GM19043 (cell line): ENCODE data around the gene GMDS.
A peak's percentile ranks its signal among the peaks of the same experiment; 100 is the strongest.

Experiments used
- ATAC-seq: cut with Tn5 transposase; IDR thresholded peaks from one replicate; pipeline ENCODE4 v1.9.1; 2021; ENCODE audit warnings: low read depth; ENCODE audit not compliant: unreplicated experiment

Gene GMDS

DNA sequence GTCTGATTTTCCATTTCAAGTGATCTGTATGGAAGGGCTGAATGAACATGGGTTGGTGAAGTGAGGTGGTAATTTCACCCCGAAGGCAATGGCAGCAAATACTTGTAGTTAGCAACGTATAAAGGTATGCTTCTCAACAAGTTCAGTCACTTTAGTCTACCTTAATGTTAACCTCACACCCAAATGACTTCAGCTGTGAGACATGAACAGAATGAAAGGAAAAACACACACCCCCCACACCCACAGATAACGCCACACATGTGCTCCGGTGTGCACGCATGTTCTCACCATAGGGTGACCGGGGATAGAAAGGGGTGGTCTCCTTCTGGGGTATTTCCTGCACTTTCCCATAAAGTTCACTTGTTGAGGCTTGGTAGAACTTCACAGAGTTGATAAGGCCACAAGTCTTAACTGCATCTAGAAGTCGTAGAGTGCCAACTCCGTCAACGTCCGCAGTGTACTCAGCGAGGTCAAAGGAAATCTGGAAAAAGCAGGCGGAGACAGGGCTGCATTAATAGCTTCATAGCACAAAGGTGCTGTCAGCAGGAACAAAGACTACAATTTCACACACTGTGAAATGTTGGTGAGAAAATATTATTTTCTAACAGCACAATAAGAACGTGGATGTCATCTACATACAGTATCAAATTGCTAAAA is 284.8 kb downstream of the GMDS start:
- ATAC-seq: no peak

DNA sequence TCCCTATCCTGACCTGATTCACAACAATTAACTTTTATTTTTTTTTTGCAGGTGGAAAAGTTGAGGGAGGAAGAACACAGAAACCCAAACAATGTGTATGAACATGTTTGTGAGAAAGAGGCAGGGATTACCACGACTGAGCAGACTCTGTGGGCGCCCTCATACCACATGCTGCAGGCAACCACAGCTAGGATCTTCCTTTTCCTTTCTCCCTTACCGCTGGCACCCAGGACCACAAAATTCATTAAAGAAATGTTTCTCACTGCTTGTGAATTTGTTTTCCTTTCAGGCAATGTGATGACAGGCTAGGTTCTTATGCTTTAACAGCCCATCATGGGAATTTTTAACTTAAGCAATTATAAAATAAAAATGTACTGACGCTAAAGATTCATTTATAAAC is 287.1 kb downstream of the GMDS start:
- ATAC-seq: no peak

DNA sequence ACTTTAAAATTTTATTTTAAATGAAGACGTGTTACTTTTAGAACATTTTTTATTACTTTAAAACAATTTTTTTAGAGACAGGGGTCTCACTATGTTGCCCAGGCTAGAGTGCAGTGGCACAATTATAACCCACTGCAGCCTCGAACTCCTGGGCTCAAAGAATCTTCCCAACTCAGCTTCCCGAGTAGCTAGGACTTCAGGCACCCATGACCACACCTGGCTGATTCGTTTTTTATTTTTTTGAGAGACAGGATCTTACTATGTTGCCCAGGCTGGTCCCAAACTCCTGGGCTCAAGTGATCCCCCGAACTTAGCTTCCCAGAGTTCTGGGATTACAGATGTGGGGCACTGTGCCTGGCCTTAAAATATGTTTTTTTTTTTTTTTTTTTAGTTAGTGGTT is 287.7 kb downstream of the GMDS start:
- no peak for ATAC-seq

DNA sequence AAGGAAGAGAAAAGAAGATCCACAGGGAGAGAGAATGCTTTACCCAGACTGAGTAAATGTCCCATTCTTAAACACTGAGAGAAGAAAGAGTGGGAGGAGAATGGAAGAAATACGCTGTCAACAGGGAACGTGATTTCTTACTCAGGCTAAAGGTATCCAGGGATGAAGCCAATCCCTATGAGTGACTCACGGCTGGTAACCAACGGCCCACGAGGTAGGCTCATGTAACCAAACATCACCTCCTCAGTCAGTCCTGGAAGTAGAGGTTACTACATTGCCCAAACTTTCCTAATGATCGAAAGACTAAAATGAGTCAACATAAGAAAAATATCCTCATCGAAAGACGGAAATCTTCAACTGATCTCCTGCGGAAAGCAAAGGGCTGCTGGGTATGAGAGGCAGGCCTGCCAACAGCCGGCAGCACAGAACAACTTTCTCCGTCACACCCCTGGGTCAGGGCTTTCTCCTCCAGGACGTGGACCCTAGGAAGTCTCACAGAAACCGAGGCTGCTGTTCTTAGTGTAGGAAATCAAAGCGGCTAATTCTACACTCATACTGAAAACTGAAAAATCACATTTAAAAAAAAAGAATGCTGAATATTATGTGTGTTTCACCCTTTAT is 292.6 kb downstream of the GMDS start:
- ATAC-seq: no peak

DNA sequence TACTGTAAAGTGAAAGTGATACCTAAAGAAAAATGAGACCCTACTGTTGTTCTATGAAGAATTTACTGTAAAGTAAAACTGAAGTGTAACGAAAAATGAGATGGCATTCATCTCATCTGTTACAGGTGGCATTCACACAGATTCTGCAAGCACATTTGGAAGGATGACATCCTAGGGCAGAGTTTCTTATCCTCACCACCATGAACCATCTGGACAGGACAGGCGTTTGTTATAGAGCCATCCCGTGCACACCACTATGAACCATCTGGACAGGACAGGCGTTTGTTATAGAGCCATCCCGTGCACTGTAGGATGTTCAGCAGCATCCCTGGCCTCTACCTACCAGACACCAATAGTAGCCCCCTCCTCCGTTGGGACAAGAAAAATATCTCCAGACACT is 294.8 kb downstream of the GMDS start:
- no peak for ATAC-seq

DNA sequence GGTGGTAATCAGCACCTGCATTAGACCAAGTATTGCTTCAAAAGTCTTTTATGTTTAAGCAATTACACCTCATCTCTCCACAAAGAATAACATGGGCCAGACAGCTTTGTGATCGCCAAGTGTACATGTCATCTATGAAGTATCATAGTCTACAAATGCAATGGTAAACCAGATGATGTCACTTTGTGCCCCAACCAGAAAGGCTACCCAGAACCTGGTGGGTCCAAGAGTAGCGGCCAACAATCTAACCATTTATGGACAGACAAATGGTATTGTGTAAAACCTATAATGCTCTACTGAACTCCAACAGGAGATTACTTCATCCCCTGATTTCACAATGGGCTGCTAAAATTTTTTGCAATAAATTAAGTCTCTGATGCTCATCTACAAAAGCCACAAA is 295.9 kb downstream of the GMDS start:
- ATAC-seq: no peak

DNA sequence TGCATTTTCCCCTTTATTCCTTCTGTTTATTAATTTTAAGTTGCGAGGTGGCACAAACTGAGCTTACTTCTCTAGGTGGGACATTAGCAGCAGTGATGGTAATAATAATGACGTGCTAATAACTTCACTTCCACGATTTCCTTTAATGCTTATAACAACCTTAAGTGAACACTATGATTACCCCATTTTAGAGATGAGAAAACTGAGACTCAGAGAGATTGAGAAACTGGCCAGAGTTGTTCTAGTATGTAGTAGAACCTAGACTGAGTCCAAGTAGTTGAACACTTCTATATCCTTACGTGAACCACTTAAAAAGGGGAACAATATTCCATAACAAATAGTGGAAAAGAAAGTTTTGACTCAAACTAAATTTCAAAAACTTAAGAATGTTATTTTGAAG is 297.5 kb downstream of the GMDS start:
- ATAC-seq: no peak

DNA sequence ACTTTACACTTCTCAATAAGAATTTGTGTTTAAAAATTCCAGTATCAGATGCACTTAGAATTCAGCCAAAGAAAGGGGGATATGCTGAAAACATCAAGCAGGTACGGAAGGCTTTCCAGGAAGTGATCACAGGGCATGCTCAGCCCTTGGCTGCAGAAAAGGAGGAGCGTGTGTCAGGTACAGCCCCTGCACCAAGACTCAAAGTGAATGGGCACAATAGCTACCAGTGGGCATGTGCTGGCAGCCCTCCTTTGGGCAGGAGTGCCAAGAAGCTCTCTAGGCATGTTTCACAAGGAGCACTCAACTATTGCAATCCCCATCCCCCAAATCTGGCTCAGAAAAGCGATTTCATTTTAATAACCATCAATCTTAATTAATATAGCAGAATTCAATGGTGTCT is 298.8 kb downstream of the GMDS start:
- ATAC-seq: no peak

DNA sequence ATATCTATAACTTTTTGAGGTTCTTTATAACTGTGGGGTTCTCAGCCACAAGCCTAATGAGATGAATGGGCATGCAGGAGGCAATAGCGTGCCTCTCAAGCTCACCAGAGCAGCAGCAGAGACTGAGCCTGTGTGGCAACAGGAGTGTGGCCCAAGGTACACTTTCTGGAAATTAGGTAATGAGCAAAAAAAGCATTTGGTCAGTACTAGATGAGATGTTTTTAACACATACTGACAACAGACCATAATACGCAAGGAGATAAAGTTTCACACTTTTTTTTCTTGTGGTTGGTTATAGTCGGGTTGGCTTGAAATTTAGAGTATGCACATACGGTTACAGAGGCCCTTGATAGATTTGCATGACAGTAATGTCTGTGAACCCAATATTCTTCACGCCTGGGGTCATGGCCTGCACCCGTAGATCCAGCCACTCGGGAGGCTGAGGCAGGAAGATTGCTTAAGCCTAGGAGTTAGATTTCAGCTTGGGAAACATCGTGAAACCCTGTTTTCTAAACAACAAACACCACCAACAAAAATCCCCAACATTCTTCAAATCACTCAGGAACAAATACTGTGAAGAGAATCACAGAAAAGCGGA is 300.1 kb downstream of the GMDS start:
- ATAC-seq: no peak

DNA sequence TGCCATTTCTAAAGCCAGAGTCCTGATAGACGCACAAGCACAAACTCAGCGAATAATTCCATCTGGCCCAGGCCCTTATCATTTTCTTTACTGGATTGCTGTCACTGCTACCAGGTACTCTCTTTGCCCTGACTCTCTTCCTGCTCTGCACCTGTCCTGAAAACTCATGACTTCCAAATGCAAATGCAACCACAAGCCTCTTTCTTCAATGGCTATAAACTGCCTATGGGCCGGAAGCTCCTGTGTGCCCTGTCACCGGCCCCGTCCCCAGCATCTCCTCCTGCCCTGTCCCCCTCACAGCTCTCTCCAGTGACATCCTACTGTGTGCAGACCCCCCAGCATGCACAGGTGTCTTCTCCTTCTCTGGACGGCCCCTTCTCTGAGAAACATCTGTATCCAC is 302.6 kb downstream of the GMDS start:
- ATAC-seq: no peak

DNA sequence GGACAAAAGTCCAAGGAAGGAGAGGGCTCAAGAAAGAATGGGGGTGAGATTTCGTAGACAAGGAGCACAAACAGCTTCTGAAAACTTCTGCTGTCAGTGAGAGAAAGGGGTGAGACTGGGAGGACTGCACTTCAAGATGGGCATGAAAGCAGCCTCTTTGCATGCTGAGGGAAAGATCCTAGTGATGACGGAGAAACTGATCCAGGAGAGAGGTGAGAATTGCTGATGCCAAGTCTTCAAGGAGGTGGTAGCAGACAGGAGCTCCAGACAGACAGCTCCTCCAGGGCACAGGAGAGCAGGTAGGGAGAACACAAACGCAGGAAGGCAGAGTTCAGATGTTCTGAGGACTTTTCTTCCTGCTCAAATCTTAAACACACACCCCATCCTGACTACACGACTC is 303.9 kb downstream of the GMDS start:
- no peak for ATAC-seq

DNA sequence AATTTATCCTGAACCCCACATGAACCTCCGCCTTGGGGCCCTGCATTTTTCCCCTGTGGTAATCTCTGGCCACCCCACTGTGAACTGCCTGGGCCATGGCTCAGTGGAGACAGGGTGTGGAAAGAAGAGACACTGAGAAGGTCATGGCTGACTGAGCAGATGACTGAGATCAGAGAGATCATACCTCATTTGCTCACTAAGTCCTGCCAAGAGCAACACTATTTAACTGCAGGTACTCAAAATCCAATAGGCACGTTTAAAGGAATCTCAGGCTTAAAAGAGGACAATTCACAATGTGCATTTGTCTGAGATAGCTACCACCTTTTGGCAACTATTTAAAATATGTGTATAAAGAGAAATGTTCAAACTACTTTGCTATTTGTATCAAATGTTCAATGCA is 305.0 kb downstream of the GMDS start:
- ATAC-seq: peak; percentile 92

DNA sequence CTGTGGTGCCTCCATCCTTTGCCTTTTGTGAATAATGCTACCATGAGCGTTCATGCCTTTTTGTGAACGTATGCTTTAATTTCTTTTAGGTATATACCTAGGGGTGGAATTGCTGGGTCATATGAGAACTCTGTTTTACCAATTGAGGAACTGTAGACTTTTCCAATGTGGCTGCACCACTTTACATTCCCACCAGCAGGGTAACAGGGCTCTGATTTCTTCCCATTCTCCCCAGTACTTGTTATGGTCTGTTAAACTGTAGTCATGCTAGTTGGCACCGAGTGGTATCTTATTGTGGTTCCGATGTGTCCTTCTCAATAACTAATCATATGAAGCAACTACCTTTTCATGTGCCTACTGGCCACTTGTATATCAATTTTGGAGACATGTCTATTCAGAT is 312.1 kb downstream of the GMDS start:
- ATAC-seq: no peak

DNA sequence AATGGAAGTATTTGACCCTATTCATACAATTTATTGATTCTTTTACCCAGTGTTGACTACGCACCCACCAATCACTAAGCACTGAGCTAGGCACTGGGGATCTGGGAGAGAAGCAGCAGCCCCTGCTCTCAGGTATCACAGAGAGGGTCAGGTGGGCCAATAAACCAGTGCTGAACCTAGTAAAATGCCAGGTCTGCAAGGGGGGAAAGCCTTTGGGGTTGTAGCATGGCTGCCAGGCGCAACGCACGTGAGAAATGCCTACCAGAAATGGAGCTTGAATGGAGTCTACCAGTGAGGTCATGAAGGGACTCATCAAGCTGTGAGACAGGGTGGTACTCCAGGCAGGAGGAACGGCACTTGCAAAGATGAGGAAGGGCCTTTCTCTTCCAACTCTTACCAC is 313.6 kb downstream of the GMDS start:
- no peak for ATAC-seq

DNA sequence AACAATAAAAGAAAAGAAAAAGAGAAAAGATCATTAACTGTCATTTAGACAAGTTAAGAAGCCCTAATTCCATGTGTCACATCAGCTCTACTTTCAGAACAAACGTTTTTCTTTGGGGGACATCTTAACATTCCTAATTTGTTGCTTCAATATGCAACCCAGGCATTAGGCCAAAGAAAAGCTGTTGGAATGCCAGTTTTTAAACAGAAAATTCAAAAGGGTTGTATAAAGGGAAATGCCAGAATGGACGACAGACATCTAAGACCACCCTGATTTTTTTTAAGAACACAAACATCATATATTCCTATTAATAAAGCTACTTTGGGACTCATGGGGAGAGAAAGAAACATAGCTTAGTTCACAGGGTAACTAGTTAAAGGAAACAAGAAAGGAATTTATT is 315.0 kb downstream of the GMDS start:
- ATAC-seq: no peak

DNA sequence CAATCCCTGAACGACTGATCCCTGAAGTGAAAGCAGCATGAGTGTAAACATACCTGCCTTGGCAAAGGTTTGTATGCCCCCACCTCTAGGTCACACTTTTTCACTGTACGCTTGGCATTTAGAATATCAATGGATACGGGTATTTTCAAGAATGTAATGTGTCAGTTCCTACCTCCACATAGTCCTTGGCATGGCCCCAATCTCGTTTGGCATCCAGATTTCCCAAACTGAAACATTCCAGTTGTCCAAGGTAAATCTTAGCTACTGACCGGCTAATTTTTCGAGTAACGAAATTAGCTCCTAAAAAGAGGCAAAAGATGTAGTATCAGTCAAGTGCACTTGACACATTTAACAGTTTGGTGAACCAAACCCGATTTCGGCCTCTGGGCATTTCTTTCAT is 315.5 kb downstream of the GMDS start:
- no peak for ATAC-seq

DNA sequence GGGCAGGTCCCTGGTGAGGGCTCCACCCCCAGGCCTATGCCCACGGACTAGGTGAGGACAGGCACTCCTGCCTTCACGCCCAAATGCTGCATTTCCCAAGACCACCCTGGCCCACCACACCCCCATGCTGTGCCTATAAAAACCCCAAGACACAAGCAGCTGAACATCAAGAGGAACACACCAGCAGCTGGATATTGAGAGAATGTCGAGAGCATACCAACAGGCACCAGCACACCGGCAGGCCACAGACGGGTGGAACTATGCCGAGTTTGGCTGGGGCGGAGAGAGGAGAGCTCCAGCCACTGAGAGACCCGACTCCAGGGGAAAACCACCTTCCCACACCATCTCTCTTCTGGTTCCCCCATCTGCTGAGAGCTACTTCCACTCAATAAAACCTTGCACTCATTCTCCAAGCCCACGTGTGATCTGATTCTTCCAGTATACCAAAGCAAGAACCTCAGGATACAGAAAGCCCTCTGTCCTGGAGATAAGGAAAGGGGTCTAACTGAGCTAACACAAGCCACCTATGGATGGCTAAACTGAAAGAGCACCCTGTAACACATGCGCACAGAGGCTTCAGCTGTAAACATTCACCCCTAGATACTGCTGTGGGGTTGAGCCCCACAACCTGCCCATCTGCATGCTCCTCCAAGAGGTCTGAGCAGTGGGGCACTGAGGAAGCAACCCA is 319.5 kb downstream of the GMDS start:
- ATAC-seq: no peak

DNA sequence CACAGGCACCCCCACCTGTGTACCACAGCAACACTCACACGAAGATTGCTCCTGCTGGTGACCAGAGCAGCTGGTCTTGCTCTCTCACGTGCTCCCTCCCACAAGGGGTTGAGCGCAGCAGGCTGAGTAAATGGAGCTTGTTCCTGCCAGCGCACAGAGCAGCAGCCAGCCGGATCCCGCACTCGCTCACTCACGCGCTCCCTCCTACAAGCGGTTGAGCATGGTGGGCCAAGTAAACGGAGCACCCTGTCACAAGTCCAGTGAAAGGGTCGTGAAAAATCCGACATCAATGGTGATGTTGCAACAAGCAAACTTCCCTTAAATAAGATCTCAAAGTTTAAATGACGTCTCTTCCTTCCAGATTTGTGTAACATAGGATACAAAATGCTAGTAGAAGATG is 322.0 kb downstream of the GMDS start:
- ATAC-seq: no peak

DNA sequence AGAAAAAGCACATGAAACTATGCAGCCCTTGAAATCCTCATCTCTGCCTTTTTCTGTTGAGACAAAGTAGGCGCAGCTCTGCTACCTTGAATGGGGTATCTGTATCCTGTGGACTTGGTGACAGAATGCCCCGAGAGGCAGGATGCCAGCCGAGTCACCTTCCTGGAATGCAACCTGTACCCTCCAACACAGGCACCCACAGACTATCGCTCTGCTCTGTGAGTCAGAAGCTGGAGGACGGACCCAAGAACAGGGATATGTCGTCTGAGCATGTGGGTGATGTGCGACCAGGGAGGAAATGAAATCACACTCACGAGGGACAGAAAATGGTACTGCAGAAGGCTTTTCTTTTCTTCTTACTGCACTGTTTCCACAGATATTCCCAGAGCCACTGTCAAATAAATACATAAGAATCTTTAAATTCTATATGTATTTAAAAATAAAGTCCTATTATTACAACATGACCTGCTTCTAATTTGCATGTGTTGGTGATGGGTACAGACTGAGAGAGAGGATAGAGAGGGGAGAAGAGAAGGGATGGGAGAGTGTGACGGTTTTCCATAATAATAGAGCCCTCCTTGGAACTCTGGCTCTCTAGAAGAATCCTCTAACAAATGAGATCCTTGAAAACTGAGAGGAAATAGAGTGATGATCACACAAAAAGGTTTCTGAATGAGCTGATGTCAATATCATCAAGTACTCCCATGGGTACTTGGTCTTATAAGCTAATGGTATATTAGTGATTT is 327.6 kb downstream of the GMDS start:
- ATAC-seq: no peak

DNA sequence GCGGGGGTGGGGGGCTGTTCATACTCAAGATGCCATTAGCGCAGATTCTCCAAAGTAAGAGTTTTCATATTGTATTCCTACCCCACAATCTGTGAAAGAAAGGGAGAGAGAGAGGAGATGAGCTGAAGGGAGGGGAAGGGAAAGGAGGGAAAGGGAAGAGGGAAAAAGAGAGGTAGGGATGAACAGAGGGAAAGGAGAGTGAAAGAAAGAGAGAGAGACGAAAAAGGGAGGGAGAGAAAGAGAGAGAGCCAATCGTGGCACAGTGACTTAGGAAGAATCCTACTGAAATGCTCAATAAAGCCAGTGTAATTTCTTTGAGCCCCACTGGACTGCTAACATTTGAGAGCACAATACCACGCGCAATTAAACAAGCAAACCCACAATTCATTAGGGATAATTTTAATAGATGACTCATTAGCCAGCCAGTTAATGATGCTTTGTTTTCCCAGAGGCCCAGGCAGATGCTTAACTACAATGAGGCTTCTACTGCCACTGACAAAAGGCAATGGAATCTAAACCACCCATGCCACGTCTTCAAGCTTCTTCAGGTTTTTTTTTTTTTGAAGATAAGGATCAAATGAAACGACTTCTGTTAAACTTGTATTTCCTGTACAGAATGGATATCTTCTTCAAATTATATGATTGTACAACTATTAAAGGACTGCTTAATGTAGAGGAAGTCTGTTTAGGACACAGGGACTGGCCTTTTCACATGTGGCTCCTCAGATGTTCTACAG is 328.9 kb downstream of the GMDS start:
- ATAC-seq: no peak
